HepG2 (cell line): ENCODE data around the gene ZNF554. TPM values are rescaled to one million over a fixed set of nuclear protein-coding genes. Genes with fewer than 3 reads are reported as not detected.

Source experiments
- ATAC-seq: fragments of 200-7000 bp; cut with Tn5 transposase; 3 replicates; pipeline ENCODE4 v1.9.1; 2020; ENCODE audit warnings: mild to moderate bottlenecking, moderate library complexity
- BruUV-seq: library from RNA; stranded (reverse); fragments of 400-500 nt; replicated peaks from 2 replicates; lab custom pipeline; 2021; lab: Mats Ljungman, UMichigan
- CTCF ChIA-PET: fragments of 300-600 bp; formaldehyde crosslinking; extraction: SDS; loops from one replicate; lab custom pipeline; 2021; ENCODE audit warnings: low total read pairs, inconsistent platforms, low intra/inter-chr PET ratio; lab: Yijun Ruan, JAX
- POLR2A ChIA-PET: fragments of 350-600 bp; sonication (Branson Sonifier 250); formaldehyde crosslinking; loops from one replicate; lab custom pipeline; 2020; ENCODE audit warnings: antibody characterized with exemption, inconsistent platforms; lab: Yijun Ruan, JAX
- DNase-seq: peaks from one replicate; pipeline ENCODE4 v3.0.0-alpha.2; 2015; ENCODE audit warnings: low spot score
- FAIRE-seq: peaks from 3 replicates; lab custom pipeline; 2011; peaks lifted over from hg19 to GRCh38; lab: Jason Lieb, UNC
- H2AFZ ChIP-seq: one replicate; pipeline ENCODE4 v1.6.1; 2011; ENCODE audit warnings: low read length, inconsistent platforms
- H3K27ac ChIP-seq: fragments of 300-600 bp; 3 replicates; pipeline ENCODE4 v1.8.0; 2011; ENCODE audit warnings: mixed run types, mild to moderate bottlenecking, mixed read lengths, low read length, inconsistent platforms; ENCODE audit not compliant: insufficient read depth; ENCODE audit errors: extremely low read length
- H3K27me3 ChIP-seq, 2 experiments: fragments of 200-600 bp in 1 of 2; 2 replicates in 1 of 2; 3 replicates in 1 of 2; pipeline versions ENCODE4 v1.6.0 to v1.8.0; 2011; ENCODE audit warnings: low read length in 2 of 2, mild to moderate bottlenecking in 2 of 2, moderate library complexity in 2 of 2, inconsistent platforms in 1 of 2; ENCODE audit not compliant: insufficient read depth in 2 of 2, control insufficient read depth in 1 of 2
- H3K36me3 ChIP-seq, 2 experiments: fragments of 200-600 bp in 1 of 2; replicated peaks in 1 of 2; 2 replicates in 1 of 2; 3 replicates in 1 of 2; pipeline versions ENCODE4 v1.5.1 to v1.8.0; 2011; ENCODE audit warnings: low read length in 2 of 2, inconsistent platforms in 1 of 2; ENCODE audit not compliant: insufficient read depth in 2 of 2, control insufficient read depth in 1 of 2
- H3K4me1 ChIP-seq: 2 replicates; pipeline ENCODE4 v1.5.1; 2012; ENCODE audit warnings: low read length, inconsistent platforms; ENCODE audit not compliant: insufficient read depth
- H3K4me2 ChIP-seq: 2 replicates; pipeline ENCODE4 v1.6.0; 2011; ENCODE audit warnings: low read depth, low read length, inconsistent platforms
- H3K4me3 ChIP-seq, 3 experiments: fragments of 200-600 bp in 1 of 3; sonication (generic), shearing (Covaris generic) in 1 of 3; replicated peaks in 1 of 3; 2 replicates each; pipeline ENCODE4 v1.5.1; 2011 to 2016; ENCODE audit warnings: low read length in 3 of 3, inconsistent platforms in 2 of 3, low read depth in 2 of 3, mild to moderate bottlenecking in 2 of 3, control low read depth in 1 of 3, mixed read lengths in 1 of 3; ENCODE audit not compliant: insufficient read depth in 1 of 3
- H3K79me2 ChIP-seq: one replicate; pipeline ENCODE4 v1.6.1; 2011; ENCODE audit warnings: low read length, inconsistent platforms; ENCODE audit not compliant: insufficient read depth
- H3K9ac ChIP-seq: 2 replicates; pipeline ENCODE4 v1.6.0; 2011; ENCODE audit warnings: mild to moderate bottlenecking, low read depth, low read length, inconsistent platforms; ENCODE audit not compliant: insufficient read depth
- H3K9me3 ChIP-seq: 2 replicates; pipeline ENCODE4 v1.5.1; 2012; ENCODE audit warnings: mild to moderate bottlenecking, low read length
- H4K20me1 ChIP-seq: 2 replicates; pipeline ENCODE4 v1.6.0; 2011; ENCODE audit warnings: inconsistent platforms, mild to moderate bottlenecking, low read length, moderate library complexity; ENCODE audit not compliant: insufficient read depth
- CC2D1A ChIP-seq: sonication (generic); formaldehyde crosslinking; IDR thresholded peaks from 2 replicates; pipeline ENCODE4 v1.8.1; 2023; ENCODE audit warnings: mild to moderate bottlenecking, missing genetic modification reagents
- ETV6 ChIP-seq: sonication (generic); formaldehyde crosslinking; conservative IDR thresholded peaks from 2 replicates; pipeline ENCODE4 v1.4.0; 2020; ENCODE audit warnings: missing genetic modification reagents
- FOXJ3 ChIP-seq: sonication (generic); formaldehyde crosslinking; IDR thresholded peaks from 2 replicates; pipeline ENCODE4 v1.4.0; 2020; ENCODE audit warnings: missing genetic modification reagents, mild to moderate bottlenecking, borderline replicate concordance
- KAT7 ChIP-seq: IDR thresholded peaks from 2 replicates; pipeline ENCODE4 v1.6.1; 2018; ENCODE audit warnings: borderline replicate concordance, missing compliant biosample characterization
- KLF9 ChIP-seq: IDR thresholded peaks from 2 replicates; pipeline ENCODE4 v1.6.1; 2016; ENCODE audit warnings: low read depth
- RORA ChIP-seq: sonication (generic); formaldehyde crosslinking; IDR thresholded peaks from 2 replicates; pipeline ENCODE4 v1.5.0; 2020; ENCODE audit warnings: mild to moderate bottlenecking, missing genetic modification reagents, moderate library complexity
- YY1 ChIP-seq: IDR thresholded peaks from 2 replicates; pipeline ENCODE4 v1.6.1; 2011; ENCODE audit warnings: low read length, low read depth, moderate library complexity, mild to moderate bottlenecking; ENCODE audit not compliant: insufficient read depth, insufficient replicate concordance
- ZNF7 ChIP-seq: IDR thresholded peaks from 2 replicates; pipeline ENCODE4 v1.6.1; 2016; ENCODE audit warnings: missing biosample characterization, missing genetic modification reagents
- ZZZ3 ChIP-seq: sonication (generic); formaldehyde crosslinking; IDR thresholded peaks from 2 replicates; pipeline ENCODE4 v1.4.0; 2020; ENCODE audit warnings: missing genetic modification reagents, mild to moderate bottlenecking, borderline replicate concordance
- WGBS: methylation state at CpG from one replicate; pipeline ENCODE4 v1.1.6; 2017; ENCODE audit warnings: low lambda C conversion rate; 5-methylcytosine and 5-hydroxymethylcytosine counted together
- in situ Hi-C: cut with HindIII; loops from 2 replicates; pipeline ENCODE4 v1.10.0; 2017; ENCODE audit warnings: low pct_unique_long_range_greater_than_20kb; ENCODE audit not compliant: extremely low pct_ligation_motif_present
- intact Hi-C: fragments of 100-400 bp; cut with micrococcal nuclease; formaldehyde crosslinking; loops from one replicate; pipeline ENCODE4 v1.10.0; 2022; ENCODE audit not compliant: unreplicated experiment
- polyA plus RNA-seq, 8 experiments: library from polyadenylated mRNA; depleted of rRNA in 3 of 8; stranded (reverse) in 7 of 8; unstranded in 1 of 8; fragments of >200 nt; fragmentation: Illumina TruSeq in 4 of 8; extraction: Trizol in 4 of 8; gene quantifications; 2 replicates each; pipeline versions ENCODE4 v1.2.1 to v1.2.3, GENCODE V29; 2011 to 2016; ENCODE audit warnings: low read depth in 4 of 8, missing spikeins in 1 of 8, mixed read lengths in 1 of 8; ENCODE audit not compliant: insufficient read depth in 1 of 8
- total RNA-seq, 5 experiments: library from RNA; depleted of rRNA; stranded (reverse); fragments of >200 nt; fragmentation: Illumina TruSeq; extraction: Trizol; gene quantifications; 2 replicates each; pipeline ENCODE4 v1.2.3, GENCODE V29; 2016; ENCODE audit warnings: low read depth in 1 of 5
- TF ChIP-seq, protein P1 (sequence below): sonication (generic); formaldehyde crosslinking; IDR thresholded peaks from 2 replicates; pipeline ENCODE4 v1.4.0; 2020; ENCODE audit warnings: missing genetic modification reagents, borderline replicate concordance
- TF ChIP-seq, protein P2 (sequence below): fragments of 450-650 bp; IDR thresholded peaks from 2 replicates; pipeline ENCODE4 v1.6.1; 2016
- TF ChIP-seq, protein P3 (sequence below): sonication (generic); formaldehyde crosslinking; IDR thresholded peaks from 2 replicates; pipeline ENCODE4 v1.4.0; 2020; ENCODE audit warnings: low read depth, mild to moderate bottlenecking, missing genetic modification reagents
- TF ChIP-seq, protein P4 (sequence below): sonication (generic); formaldehyde crosslinking; conservative IDR thresholded peaks from 2 replicates; pipeline ENCODE4 v1.8.0; 2022; ENCODE audit warnings: mild to moderate bottlenecking, moderate library complexity, missing genetic modification reagents

Gene ZNF554
- total and polyA plus RNA-seq, 2 of the 13 experiments (the other 11 are each of a cell fraction or from before 2014, with no cell fraction given), result 2.2 to 2.7 TPM

DNA sequence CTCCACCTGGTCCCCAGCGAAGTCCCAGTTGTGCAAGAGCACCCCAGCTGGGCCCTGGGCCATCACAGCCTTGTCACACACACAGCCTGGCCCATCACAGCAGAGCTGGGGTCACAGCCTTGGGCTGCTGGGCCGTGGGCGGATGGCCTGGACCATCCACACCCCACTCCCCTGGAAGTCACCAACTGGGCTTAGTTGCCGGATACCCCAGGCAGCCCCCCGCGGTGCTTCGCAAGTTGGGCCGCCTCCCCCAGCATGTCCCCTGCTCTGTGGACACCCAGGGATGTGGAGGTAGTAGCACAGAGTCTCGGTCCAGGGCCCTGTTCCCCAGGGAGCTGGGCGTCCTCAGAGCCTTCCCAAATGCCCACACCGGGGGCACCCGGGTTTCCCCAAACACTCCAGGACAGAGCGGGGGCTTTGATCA, 4.5 kb upstream of the ZNF554 start (continued):
- TF ChIP-seq, protein P1, sequence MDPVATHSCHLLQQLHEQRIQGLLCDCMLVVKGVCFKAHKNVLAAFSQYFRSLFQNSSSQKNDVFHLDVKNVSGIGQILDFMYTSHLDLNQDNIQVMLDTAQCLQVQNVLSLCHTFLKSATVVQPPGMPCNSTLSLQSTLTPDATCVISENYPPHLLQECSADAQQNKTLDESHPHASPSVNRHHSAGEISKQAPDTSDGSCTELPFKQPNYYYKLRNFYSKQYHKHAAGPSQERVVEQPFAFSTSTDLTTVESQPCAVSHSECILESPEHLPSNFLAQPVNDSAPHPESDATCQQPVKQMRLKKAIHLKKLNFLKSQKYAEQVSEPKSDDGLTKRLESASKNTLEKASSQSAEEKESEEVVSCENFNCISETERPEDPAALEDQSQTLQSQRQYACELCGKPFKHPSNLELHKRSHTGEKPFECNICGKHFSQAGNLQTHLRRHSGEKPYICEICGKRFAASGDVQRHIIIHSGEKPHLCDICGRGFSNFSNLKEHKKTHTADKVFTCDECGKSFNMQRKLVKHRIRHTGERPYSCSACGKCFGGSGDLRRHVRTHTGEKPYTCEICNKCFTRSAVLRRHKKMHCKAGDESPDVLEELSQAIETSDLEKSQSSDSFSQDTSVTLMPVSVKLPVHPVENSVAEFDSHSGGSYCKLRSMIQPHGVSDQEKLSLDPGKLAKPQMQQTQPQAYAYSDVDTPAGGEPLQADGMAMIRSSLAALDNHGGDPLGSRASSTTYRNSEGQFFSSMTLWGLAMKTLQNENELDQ, result no peak
- TF ChIP-seq, protein P2, sequence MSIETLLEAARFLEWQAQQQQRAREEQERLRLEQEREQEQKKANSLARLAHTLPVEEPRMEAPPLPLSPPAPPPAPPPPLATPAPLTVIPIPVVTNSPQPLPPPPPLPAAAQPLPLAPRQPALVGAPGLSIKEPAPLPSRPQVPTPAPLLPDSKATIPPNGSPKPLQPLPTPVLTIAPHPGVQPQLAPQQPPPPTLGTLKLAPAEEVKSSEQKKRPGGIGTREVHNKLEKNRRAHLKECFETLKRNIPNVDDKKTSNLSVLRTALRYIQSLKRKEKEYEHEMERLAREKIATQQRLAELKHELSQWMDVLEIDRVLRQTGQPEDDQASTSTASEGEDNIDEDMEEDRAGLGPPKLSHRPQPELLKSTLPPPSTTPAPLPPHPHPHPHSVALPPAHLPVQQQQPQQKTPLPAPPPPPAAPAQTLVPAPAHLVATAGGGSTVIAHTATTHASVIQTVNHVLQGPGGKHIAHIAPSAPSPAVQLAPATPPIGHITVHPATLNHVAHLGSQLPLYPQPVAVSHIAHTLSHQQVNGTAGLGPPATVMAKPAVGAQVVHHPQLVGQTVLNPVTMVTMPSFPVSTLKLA, result no peak
- TF ChIP-seq, all 625 proteins: peak for 3

DNA sequence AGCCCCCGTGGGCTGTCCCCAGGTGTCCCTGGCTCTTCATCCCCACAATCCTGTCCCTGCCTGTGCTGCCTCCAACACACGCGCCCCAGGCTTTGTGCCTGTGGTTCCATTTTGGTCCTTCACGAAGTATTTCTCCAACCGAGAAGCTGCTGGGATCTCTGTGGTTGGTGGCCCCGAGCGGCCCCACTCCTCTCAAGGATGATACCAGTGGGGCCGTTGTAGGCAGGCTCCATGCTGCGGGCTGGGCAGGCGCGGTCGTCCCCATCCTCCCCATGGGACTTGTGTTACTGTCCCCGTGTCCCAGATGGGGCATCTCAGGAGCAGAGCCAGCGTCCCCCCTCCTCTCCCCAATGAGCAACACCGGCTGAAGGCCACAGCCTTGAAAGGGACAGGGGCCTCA, 3.7 kb upstream of the ZNF554 start:
- Histone ChIP-seq H3K9me3 (no peaks in the 10 kb centered on the region), H3K4me3 (no peak overlapping the region), H3K4me2 (no peak overlapping the region), H3K27ac (no peak overlapping the region), H3K9ac (no peak overlapping the region), H3K36me3 (peaks cover 5 to 13% of the 10 kb centered on the region in 2 experiments; a peak in 1 of 5 replicates), H4K20me1 (no peaks in the 10 kb centered on the region), H3K4me1 (peaks cover 11% of the 10 kb centered on the region), H2AFZ (no peak overlapping the region), H3K27me3 (no peaks in the 10 kb centered on the region), H3K79me2 (no peaks in the 10 kb centered on the region)
- intact Hi-C loops (no loop called here), in situ Hi-C loops (loop anchor here (10.0 kb wide), 1 partner anchor 59 kb away; no protein-coding TSS in a partner anchor)
- ChIA-PET CTCF (no interaction called here), POLR2A (no interaction called here)
- TF ChIP-seq KAT7 (CRISPR knock-in tag), result no peak
- no peak for TF ChIP-seq YY1
- TF ChIP-seq ZZZ3 (CRISPR knock-in tag), result no peak
- no peak for TF ChIP-seq KLF9
- TF ChIP-seq, protein P3, sequence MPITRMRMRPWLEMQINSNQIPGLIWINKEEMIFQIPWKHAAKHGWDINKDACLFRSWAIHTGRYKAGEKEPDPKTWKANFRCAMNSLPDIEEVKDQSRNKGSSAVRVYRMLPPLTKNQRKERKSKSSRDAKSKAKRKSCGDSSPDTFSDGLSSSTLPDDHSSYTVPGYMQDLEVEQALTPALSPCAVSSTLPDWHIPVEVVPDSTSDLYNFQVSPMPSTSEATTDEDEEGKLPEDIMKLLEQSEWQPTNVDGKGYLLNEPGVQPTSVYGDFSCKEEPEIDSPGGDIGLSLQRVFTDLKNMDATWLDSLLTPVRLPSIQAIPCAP (CRISPR knock-in tag), result no peak
- no peak for TF ChIP-seq CC2D1A (CRISPR knock-in tag)
- no peak for TF ChIP-seq ETV6 (CRISPR knock-in tag)
- no peak for TF ChIP-seq ZNF7
- no peak for TF ChIP-seq FOXJ3
- TF ChIP-seq, protein P4, sequence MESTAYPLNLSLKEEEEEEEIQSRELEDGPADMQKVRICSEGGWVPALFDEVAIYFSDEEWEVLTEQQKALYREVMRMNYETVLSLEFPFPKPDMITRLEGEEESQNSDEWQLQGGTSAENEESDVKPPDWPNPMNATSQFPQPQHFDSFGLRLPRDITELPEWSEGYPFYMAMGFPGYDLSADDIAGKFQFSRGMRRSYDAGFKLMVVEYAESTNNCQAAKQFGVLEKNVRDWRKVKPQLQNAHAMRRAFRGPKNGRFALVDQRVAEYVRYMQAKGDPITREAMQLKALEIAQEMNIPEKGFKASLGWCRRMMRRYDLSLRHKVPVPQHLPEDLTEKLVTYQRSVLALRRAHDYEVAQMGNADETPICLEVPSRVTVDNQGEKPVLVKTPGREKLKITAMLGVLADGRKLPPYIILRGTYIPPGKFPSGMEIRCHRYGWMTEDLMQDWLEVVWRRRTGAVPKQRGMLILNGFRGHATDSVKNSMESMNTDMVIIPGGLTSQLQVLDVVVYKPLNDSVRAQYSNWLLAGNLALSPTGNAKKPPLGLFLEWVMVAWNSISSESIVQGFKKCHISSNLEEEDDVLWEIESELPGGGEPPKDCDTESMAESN (CRISPR knock-in tag), result no peak
- TF ChIP-seq RORA (CRISPR knock-in tag), result no peak
- ATAC-seq (no peak), FAIRE-seq (no peak), DNase-seq (no peak)
- no TSS peak for BruUV-seq
- 96% methylated on average over 12 of the region's 15 CpGs for WGBS
